Measurements from ENCODE around the gene TK1.
A peak's percentile ranks its signal among the peaks of the same experiment; 100 is the strongest.
"Not testable (repeated sequence)": the region's sequence is repeated elsewhere in the genome, so short reads cannot be mapped to it uniquely, and the experiment has no call there.

TK1 gene

DNA sequence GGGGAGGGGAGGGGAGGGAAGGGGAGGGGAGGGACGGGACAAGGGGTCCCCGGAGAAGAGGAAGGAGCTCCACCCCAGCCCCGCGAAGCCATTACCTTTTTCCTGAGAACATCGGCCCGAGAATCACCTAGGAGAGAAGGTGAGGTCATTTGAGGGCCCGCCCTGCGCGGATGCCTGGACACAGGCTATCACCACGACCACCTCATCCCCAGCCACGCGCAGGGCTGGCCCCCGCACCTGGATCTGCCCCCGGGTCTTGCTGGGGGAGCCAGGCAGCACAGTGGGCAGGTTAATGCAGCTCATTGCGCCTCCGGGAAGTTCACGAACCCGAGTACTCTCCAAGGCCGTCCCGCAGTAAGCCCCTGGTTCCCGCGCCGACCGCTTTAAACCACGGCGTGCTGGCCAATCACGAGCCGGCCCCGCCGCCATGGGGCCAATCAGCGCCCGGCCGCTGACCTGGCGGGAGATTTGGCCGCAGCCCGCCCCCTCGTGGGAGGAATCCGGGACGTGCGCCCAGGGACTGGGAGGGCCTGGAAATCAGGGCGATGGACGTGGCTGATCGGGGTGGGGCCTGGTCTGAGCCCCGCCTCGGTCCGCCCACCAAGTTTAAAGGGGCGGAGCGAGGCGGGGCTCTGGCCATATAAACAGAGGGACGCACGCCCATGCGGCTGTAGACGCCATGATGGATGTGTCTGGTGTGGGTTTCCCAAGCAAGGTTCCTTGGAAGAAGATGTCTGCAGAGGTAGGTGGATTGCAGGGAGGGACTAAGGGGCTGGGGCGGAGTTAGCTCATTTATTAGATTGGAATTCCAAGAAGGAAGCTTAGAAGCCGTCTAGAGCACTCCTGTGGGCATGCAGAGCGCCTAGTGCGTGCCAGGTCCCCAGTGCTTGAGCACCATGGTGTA lies at the start of gene TK1, which contains the start of gene AFMID:
Gene TK1 (minus strand): TSS at position 361 of the 904 bp plus-strand sequence. CDS start 58 bp downstream, at position 303.
Gene AFMID (plus strand): TSS at position 671 of the 904 bp plus-strand sequence. CDS start 9 bp downstream, at position 680.
- DNase-seq (ENCODE audit: low spot score), result peak; percentile 100
- peak; percentile 89 for FAIRE-seq

DNA sequence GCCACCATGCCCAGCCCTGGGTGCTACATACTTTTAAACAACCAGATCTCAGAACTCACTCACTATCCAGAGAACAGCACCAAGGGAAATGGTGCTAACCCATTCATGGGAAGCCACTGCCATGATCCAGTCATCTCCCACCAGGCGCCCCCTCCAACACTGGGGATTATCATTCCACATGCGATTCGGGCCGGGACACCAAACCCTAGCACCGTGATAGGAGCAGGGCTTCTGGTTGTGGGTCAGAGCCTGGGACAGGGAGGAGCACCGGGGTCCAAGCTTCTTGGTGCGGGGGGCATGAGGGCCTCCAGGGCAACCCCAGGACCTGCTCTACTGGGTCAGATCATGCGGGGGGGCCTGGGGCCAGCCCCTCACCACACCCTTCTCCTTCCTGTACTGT lies 49.0 kb upstream of the TK1 start:
- FAIRE-seq (no peak), DNase-seq (ENCODE audit: low spot score) (no peak)

DNA sequence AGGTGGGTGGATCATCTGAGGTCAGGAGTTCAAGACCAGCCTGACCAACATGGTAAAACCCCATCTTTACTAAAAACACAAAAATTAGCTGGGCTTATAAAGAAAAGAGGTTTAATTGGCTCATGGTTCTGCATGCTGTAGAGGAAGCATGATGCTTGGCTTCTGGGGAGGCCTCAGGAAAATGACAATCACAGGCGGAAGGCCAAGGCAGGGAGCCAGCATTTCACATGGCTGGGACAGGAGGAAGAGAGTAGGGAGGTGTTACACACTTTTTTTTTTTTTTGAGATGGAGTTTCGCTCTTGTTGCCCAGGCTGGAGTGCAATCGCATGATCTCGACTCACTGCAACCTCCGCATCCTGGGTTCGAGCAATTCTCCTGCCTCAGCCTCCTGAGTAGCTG lies 48.2 kb upstream of the TK1 start:
- not testable (repeated sequence) for FAIRE-seq

DNA sequence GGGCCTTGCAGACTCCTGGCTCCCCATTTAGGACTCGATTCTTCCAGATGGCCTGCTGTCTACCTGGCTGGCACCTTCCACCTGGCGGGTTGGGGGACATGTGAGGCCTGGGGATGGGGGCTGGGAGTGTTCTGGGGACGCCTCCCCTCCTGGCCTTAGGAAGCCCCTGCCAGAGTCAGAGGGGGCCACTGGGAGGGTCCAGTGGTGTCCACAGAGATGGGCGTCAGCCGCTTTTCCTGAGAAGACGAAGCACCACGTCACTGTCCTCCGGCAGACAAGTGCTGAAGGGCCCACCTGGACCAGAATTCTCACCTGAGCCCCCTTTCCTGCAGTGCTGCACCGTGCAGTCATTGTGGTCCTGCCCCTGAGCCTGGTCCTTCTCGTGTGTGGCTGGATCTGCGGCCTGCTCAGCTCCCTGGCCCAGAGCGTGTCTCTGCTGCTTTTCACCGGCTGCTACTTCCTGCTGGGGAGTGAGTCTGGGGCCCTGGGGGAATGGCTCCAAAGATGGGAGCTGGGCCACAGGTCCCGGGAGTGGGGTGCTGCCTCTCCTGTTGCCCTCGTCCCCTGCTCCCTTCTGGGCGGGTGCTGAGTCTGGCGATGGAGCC lies 47.5 kb upstream of the TK1 start:
- FAIRE-seq (no peak), DNase-seq (ENCODE audit: low spot score) (no peak)

More for the DNA sequence above, 48.2 kb upstream of the TK1 start:
- not testable (repeated sequence) for DNase-seq (ENCODE audit: low spot score)

- DNase-seq (ENCODE audit: low spot score), result no peak
- no peak for FAIRE-seq
Measured at GRCh38 chr17:78233678-78234077, 46.8 kb upstream of the TK1 start.

- FAIRE-seq (peak; percentile 97), DNase-seq (ENCODE audit: low spot score) (no peak)
Measured at GRCh38 chr17:78232859-78233173, 46.0 kb upstream of the TK1 start.

DNA sequence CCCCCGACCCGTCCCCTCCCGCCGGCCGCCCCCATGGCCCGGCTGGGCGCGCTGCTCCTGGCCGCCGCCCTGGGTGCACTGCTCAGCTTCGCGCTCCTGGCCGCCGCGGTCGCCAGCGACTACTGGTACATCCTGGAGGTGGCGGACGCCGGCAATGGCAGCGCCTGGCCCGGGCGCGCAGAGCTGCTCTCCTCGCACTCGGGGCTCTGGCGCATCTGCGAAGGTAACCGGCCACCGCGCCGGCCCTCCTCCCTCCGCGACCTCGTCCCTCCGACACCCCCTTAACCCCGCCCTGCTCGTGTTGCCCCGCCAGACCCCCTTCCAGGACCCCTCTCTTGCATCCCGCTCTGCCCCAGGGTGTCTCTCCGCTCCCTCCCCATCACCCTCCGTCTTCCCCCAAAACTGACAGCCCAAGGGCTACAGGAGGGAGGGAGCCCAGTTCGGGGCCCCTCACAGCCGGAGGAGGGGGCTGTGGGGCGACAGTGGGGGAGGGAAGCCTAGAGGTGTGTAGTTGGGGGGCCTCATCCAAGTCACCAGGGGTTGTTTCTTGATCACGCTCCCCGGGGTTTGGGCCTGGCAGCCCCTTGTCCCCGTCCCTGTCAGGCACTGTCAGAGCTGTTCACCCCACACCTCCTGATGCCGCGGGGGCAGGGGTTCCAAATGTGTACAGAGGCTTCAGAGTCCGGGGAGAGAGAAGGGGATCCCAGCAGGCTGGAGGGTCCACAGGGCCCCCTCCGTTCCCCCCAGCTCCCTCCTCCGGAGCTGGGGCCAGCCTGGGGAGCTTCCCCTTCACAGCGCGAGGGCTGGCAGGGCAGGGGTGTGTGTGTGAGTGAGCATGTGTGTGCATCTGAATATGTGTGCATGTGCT lies 45.4 kb upstream of the TK1 start:
- DNase-seq (ENCODE audit: low spot score), result no peak

GRCh38 chr17:78230996-78231935 lies 44.4 kb upstream of the TK1 start, which contains the start of gene TMEM235:
Gene TMEM235, plus strand, starts transcription at chr17:78231631. Its CDS starts 393 bp downstream, at chr17:78232024.
- no peak for DNase-seq (ENCODE audit: low spot score)
- no peak for FAIRE-seq

More for the DNA sequence above, 45.4 kb upstream of the TK1 start:
- no peak for FAIRE-seq

DNA sequence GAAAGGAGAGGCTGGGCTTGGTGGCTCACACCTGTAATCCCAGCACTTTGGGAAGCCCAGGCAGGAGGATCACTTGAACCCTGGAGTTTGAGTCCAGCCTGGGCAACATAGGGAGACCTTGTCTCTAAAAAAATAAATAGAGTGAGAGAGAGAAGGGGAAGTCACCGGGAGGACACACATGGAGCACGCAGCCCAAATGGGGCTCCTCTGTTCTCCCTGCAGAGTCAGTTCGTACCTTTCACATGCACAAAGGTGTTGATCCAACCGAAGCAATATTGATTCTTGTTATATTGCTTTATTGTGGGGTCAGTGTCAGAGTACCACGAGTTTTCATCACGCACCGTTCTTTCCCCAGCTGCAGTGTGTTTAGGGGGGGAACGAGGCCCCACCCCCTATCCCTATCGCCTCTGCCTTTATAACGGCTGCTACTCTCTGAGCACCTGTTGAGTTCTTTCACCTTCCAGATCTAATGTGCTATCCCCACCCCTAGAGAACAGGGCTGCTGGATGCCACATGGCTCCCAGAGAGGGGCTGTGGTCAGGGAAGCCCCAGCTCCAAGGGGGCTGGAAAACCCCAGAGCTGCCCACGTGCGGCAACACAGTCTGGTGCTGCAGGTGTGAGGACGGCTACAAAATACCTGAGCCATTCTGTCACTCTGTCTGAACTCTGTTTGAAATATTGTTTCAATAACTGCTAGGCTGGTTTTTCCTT lies 43.6 kb upstream of the TK1 start:
- FAIRE-seq, result no peak
- DNase-seq (ENCODE audit: low spot score), result no peak

DNA sequence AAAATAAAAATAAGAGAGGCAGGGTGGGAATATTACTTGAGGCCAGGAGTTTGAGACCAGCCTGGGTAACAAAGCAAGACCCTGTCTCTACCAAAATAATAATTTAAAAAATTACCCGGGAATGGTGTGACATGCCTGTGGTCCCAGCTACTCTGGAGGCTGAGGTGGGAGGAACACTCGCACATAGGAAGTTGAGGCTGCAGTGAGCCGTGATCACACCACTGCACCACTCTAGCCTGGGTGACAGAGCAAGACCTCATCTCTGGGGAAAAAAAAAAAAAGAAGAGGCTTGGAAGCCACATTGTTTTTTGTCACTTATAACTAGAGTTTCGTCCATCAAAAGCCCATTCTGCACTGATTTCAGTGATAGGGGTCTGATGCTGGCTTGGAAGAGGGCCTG lies 41.3 kb upstream of the TK1 start:
- FAIRE-seq, result no peak
- no peak for DNase-seq (ENCODE audit: low spot score)

- no peak for FAIRE-seq
- DNase-seq (ENCODE audit: low spot score), result no peak
Measured at GRCh38 chr17:78227455-78227916, 40.6 kb upstream of the TK1 start.

- no peak for DNase-seq (ENCODE audit: low spot score)
- peak; percentile 17 for FAIRE-seq
Measured at GRCh38 chr17:78226759-78227454, 40.1 kb upstream of the TK1 start.

DNA sequence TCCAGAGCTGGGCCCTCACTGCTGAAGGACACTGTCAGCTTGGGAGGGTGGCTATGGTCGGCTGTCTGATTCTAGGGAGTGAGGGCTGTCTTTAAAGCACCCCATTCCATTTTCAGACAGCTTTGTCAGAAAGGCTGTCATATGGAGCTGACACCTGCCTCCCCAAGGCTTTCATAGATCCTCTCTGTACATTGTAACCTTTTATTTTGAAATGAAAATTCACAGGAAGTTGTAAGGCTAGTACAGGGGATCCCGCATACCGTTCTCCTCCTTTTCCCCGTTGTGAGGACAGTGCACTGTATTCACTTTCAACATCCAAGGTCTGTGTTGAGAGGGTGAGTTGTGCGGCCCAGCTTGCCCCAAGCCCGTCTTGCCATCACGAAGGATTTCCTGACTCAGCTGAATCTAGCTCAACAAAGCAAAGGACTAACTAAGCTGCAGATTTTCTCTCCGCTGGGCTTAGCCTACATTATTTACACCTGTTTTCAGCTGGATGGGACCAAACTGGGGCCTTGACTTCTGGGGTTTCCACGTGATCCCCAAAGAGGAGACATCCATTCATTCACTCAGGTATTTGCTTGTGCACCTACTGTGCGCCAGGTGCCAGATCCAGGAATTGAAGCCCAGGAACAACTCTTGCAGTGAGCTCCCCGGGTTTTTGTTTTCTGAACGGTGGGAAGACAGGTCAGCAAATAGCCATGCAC lies 39.4 kb upstream of the TK1 start:
- DNase-seq (ENCODE audit: low spot score), result no peak
- FAIRE-seq, result no peak

DNA sequence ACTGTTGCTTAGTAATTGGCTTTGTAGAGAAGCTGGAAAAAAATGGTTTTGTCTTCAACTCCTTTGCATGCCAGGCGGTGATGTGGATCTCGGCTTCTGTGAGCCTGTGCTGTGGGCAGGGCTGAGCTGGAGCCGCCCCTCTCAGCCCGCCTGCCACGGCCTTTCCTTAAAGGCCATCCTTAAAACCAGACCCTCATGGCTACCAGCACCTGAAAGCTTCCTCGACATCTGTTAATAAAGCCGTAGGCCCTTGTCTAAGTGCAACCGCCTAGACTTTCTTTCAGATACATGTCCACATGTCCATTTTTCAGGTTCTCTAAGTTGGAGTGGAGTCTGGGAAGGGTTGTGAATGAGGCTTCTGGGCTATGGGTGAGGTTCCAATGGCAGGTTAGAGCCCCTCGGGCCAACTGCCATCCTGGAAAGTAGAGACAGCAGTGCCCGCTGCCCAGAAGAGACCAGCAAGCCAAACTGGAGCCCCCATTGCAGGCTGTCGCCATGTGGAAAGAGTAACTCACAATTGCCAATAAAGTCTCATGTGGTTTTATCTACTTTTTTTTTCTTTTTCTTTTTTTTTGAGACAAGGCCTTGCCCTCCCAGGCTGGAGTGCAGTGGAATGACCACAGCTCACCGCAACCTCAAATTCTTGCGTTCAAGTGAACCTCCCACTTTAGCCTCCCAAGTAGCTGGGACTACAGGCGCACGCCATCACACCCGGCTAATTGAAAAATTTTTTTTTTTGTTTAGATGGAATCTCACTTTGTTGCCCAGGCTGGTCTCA lies 38.4 kb upstream of the TK1 start:
- DNase-seq (ENCODE audit: low spot score) (no peak), FAIRE-seq (no peak)

DNA sequence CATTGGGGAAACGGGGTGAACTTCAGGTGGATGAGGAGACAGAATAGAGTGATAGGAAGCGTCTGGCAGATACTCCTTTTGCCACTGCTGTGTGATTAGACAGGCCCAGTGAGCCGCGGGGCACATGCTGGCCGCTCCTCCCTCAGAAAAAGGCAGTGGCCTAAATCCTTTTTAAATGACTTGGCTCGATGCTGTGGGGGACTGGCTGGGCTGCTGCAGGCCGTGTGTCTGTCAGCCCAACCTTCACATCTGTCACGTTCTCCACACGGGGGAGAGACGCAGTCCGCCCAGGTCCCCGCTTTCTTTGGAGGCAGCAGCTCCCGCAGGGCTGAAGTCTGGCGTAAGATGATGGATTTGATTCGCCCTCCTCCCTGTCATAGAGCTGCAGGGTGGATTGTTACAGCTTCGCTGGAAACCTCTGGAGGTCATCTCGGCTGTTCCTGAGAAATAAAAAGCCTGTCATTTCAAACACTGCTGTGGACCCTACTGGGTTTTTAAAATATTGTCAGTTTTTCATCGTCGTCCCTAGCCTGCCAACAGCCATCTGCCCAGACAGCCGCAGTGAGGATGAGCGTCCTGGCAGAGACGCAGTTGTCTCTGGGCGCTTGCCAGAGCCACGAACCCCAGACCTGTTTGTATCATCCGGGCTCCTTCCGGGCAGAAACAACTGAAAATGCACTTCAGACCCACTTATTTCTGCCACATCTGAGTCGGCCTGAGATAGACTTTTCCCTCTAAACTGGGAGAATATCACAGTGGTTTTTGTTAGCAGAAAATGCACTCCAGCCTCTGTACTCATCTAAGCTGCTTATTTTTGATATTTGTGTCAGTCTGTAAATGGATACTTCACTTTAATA lies 37.6 kb upstream of the TK1 start:
- FAIRE-seq, result no peak
- DNase-seq (ENCODE audit: low spot score), result no peak

GRCh38 chr17:78223765-78224164 lies 36.9 kb upstream of the TK1 start:
- FAIRE-seq, result no peak
- no peak for DNase-seq (ENCODE audit: low spot score)

DNA sequence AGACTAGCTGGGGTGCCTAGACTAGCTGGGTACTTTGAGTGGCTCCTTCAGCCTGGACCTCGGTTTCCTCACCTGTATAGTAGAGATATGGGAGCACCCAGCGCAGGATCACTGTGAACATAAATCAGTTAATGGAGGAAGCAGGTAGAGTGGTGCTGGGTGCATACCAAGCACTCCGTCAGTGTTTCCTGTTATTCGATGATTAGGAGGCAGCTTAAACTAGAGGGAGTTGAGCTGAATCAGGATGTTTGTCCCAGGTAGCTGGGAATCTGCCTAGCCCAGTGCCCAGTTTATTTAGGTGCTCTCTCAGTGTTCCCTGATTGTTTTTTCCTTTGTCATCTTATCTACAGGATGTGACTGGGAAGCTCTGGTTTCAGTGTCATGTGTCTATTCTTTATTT lies 36.2 kb upstream of the TK1 start:
- no peak for DNase-seq (ENCODE audit: low spot score)

More for the DNA sequence above, 36.2 kb upstream of the TK1 start:
- no peak for FAIRE-seq
